Activated naive CD4-positive, alpha-beta T cell (primary cell): ENCODE results near the gene PAK5.

Source experiments
- DNase-seq, 4 experiments: peaks; one replicate each; lab custom pipeline; 2025; lab: John Stamatoyannopoulos, UW

Gene PAK5

DNA sequence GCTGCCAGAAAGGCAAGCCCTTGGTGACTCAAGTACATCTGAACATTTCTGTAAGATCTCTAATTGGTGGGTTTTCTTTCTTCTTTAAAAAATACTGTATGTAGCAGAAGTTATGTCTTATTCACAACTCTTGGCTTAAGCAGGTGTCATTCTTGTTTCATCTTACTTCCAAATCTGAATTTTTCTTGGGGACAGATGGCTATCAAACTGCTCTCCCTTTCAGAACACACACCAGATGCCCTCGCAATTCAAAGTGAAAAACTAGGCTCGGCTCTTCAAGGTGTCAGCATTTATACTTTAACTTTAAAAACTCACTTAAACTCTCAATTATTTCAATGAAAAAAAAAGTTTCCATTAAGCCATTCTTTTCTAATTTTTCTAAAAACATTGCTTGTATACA, 49.7 kb downstream of the PAK5 start:
- no peak for DNase-seq

- DNase-seq, result no peak
Measured at GRCh38 chr20:9775176-9775575, 63.7 kb downstream of the PAK5 start.

DNA sequence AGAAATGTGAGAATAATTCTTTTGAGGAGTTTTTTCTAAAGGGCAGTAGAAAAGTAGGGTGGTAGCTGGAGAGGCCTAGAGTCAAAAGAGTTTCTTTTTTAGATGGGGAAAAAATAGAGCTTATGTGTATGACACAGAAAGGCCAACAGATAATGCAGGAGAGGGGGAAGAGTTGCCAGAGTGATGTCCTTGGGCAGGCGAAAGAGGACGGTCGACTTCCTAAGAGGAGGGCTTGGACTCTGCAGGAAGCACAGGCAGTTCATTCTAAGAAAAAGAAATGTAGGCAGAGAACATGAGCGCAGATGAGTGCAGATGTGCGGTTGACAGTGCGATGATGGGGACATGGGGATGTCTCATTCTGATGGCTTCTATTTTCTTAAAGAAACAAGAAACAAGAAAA, 68.9 kb downstream of the PAK5 start:
- DNase-seq, result no peak

- DNase-seq, result no peak
Measured at GRCh38 chr20:9761476-9761875, 77.4 kb downstream of the PAK5 start.

DNA sequence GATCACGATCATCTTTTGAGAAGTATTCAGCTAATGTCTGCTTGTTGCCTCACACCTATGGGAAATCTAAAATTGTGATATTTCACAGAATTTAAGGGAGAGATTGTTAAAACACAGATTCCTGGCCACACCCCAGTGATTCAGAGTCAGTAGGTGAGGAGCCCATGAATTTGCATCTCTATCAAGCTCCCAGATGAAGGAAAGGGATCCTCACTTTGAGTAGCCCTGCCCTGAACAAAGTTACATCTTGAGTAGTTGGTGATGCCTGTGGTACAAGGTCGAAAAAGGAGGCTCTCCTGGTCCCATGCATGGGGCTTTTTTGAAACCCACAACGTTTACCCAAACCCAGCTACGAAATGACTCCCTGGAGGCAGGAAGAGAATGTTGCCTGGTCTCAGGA, 79.5 kb downstream of the PAK5 start:
- no peak for DNase-seq

DNA sequence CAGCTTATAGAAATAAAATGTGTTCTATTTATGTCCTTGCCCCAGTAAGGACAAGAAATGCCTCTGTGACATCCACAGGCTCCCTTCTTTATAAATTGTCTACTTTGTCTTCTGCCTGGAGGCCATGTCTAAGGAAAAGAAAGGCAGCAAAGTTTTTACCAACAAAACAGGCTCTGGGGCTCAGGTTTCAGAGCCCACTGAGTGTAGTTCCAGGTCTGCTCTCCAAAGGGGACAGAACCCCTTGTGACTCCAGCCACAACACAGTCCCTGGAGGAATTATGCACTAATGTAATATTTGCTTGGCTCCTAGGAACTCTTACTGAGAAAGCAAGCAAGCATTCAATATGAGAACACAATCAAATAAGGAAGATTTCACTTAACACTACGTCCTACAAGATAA, 80.1 kb downstream of the PAK5 start:
- no peak for DNase-seq

DNA sequence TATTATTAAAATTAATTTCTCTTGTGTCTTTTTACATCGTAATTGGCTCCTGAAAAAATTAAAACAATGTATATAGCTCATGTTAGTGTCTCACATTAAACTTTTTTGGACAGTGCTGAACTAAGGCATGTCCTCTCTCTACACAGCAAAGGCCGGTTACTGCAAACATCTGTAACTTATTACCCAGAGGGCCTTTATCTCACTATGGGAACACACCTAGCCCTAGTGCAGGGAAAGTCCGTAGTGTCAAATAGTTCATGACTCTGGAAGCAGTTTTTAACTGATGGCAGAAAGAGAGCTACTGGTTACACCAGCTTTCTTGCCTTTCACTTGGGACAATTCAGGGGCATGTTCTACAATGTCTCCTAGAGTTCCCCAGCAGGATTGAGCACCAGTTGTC, 82.2 kb downstream of the PAK5 start:
- DNase-seq, result no peak

DNA sequence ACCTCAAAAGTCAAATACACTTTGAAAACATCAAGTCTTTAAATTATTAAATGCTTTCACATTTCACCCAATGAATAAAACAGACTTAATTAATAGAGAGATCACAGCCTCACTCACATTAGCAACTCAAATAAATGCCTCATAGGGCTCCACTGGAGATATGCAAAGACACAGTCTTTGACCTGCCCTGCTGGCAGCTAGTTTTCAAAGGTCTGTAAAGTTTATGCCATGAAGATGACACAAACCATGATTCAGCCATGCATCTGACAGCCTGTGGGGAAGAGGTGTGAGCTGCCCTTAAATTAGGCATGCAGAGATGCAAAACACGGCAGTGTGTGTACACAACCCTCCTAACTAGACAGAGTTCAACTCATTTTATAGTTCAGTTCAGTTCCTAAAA, 83.6 kb downstream of the PAK5 start:
- no peak for DNase-seq

- no peak for DNase-seq
Measured at GRCh38 chr20:9744551-9744950, 94.3 kb downstream of the PAK5 start.

DNA sequence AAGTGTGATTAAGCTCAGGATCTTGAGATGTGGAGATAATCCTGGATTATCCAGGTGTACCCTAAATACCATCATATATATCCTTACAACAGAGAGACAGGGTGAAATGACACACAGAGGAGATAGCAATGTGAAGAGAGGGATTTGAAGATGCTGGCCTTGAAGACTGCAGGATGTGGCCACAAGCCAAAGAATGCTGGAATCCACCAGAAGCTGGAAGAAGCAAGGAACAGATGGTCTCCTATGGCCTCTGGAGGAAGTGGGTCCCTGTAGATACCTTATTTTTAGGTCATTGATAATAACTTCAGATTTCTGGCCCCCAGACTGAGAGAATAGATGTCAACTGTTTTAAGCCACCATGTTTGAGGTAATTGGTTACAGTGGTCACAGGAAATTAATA, 95.0 kb downstream of the PAK5 start:
- DNase-seq, result no peak

DNA sequence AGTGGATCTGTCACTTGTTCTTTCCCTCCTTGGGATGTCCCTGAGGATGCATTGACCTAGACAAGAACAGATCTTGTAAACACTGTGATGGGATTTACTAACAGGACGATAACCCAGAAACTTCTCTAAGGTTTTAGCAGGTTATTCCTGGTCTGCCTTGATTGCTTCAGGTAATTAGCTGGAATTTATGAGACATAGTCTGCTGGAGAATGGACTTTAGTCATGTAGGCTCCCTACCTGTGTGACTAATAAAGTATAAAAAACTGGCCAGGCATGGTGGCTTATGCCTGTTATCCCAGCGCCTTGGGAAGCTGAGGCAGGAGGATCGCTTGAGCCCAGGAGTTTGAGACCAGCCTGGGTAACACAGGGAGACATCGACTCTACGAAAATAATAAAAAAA, 96.1 kb downstream of the PAK5 start:
- no peak for DNase-seq

DNA sequence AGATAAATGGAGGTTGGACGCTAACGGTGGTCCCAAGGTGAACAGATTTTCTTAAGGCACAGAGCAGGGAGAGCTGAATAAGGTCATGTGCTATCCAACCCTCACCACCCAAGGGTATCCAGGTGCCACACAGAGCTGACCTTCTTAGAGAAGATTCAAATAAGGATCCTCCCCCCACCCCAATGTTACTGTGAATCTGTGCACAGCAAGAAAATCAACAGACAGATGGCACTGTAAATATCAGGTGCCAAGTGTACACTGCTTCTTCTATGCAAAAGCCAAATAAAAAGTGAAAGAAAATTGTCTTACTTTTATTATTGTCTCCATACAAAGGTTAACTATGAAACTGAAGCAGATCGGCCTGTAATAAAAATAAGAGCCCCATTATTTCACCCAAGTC, 96.9 kb downstream of the PAK5 start:
- no peak for DNase-seq

- no peak for DNase-seq
Measured at GRCh38 chr20:9740486-9740885, 98.4 kb downstream of the PAK5 start.

- no peak for DNase-seq
Measured at GRCh38 chr20:9739991-9740390, 98.9 kb downstream of the PAK5 start.

GRCh38 chr20:9736373-9736772, 102.5 kb downstream of the PAK5 start:
- no peak for DNase-seq

DNA sequence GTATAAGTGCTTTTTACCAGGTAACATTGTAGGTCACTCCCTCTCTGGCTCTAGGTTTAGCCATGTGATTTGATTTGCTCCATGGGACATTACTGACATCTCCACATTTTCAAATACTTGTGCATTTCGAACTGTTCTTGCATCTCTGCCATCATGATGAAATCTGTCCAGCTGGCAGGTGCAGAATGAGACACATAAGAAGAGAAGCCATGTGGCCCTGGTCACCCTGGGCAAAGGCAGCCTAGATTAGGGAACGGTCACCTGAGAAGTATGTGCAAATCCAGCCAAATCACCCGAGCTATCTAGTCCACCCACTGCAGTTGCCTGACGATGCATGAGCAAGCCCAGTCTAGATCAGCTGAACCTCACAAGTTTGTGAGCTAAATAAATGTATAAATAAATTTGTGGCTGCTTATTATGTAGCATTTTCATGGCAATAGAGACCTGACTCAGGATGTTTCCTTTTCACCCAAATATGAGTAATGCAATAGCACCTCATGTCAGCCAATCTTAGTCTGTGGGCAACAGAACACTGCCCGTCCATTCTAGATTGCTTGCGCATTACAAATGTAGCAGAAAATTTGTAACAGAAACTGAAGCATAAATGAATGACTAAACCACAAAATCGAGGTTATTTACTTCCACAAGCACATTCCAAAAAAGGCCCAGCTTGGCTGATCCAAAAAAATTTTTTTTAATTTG, 115.2 kb downstream of the PAK5 start:
- DNase-seq, result no peak

DNA sequence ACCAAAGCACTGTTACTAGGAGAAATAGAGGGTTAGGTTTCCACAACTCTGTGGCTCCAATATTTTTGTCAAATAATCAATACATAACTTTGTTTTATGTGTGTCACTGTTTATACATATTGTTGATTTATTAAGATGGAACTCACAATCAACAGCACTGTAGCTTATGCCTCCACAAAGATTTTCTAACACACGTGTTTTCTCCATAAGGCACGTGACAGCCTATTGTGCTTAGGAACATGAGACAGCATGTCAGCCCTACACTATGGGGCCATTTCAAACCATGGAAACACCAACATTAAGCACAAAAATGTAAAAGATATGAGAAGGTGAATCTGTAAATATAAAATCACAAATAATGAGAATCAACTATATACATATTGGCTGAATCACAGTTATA, 127.0 kb downstream of the PAK5 start:
- no peak for DNase-seq

DNA sequence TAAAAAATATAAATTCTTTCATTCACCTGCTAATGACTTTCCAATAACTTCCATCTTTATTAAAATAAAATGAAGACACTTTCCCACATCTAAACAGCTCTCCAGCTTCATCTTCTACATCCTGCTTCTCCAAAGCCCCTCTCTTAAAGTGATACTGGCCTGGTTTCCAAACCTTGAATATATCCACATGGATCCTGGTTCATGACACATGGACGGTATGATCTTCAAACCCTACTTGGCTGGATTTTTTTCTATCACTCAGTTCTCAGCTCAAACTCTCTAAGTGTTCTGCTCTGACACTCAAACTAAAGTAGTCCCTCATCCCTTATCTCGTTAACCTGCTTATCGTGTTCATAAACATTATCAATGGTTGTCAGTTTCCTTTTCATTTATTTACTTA, 128.2 kb downstream of the PAK5 start:
- DNase-seq, result no peak

DNA sequence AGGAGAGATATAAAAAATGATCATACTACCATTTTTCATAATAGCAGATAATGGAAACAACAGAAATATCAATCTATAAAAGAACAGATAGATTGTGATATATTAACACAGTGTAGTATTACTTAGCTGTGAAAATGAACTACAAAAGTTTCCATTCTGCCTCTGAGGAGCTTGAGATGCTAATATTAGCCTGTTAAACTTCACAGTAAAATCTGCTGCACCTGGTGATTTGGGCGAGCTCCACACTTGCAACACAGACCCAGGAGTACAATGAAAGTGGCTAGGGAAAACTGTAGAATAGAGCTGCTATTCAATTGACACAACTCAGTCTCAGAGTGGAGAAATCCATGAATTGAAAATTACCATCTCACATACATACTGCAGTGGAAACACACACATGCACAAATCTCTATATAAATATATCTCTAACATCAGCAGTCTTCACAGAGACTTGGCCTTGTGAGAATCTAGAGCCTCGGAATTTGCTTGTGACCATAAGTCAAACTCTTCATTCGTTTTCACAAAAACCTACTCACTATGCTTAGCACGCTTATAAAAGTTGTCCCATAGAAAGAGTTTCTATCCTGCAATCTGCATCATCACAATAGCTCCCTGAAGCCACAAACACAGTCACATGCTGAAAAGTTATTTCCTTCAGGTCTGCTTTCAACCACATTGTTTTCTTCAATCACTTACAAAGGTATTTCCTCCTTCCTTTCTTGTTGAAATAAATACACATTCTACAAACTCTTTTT, 133.0 kb downstream of the PAK5 start:
- no peak for DNase-seq

DNA sequence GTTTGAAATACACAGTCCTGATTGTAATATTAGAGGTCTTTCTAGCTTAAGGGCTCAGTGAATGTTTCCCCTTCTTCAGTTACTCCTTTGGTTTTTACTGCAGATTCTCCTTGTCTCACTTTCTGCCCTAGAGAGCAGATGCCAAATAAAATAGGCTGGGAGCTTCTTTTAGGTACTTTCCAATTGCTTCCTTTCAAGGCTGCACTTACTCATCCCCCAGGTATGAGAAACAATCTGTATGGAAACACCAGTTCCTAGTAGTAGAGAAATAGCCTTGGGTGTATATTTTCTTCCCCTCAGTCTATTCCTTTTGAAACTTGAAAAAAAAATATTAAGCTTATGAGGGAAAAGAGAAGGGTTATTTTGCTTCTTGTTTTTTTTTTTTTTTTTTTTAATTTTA, 139.7 kb downstream of the PAK5 start:
- no peak for DNase-seq

- no peak for DNase-seq
Measured at GRCh38 chr20:9689041-9689440, 149.8 kb downstream of the PAK5 start.

DNA sequence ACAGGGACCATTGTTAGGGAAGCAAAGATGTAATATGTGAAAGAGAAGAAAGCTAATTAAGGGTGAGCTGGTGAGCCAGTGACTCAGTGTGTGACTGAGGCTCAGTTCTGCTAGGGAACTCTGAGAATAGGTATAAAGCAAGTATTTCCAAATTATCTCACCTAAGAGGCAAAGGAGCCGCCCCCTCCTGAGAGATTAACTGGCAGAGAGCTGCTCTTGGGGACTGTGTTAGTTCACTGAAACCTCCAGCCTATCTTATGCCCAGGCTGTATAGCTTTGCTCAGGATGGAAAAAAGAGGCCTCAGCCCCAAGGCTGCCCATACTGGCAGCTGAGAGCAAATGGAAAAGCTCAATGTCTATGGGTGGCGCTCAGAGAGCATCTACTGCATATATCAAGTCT, 152.0 kb downstream of the PAK5 start:
- no peak for DNase-seq

GRCh38 chr20:9686455-9686854, 152.4 kb downstream of the PAK5 start:
- DNase-seq, result no peak

- no peak for DNase-seq
Measured at GRCh38 chr20:9686001-9686400, 152.9 kb downstream of the PAK5 start.
